ENCODE data around the gene NBPF8.
"Not testable (repeated sequence)": the region's sequence is repeated elsewhere in the genome, so short reads cannot be mapped to it uniquely, and the experiment has no call there.

- TF ChIP-seq CTCF (IDR thresholded peaks at IDR 0.05; ENCODE audit: low read length); EZH2 (IDR thresholded peaks at IDR 0.05; ENCODE audit: borderline replicate concordance, low read length): not testable (repeated sequence)
Measured at GRCh38 chr1:120405348-120405747, 9.5 kb upstream of the NBPF8 start.

All from OCI-LY1 (cell line).